ENCODE data around the gene IER2. TPM values are rescaled to one million over a fixed set of nuclear protein-coding genes. Genes with fewer than 3 reads are reported as not detected.

Gene IER2
- total RNA-seq, 2 donors from 2014 or later: 168 to 184 TPM

GRCh38 chr19:13122980-13123957, 26.9 kb upstream of the IER2 start:
- Mint-ChIP-seq H3K4me3 (peak overlapping the region in 1 of 2 donors; percentile 53), H3K27me3 (ENCODE audit: low read depth) (no peaks in the 10 kb centered on the region), H3K9me3 (no peaks in the 10 kb centered on the region), H3K4me1 (ENCODE audit: low read depth) (peaks cover 49% of the 10 kb centered on the region), H3K27ac (peak overlapping the region; percentile 83), H3K36me3 (ENCODE audit: insufficient read depth in 2 of 2) (peaks cover 0 to 7% of the 10 kb centered on the region in 2 donors)
- no peak for DNase-seq
- no peak for ATAC-seq (replicated peaks in 1 of 2)

- Mint-ChIP-seq H3K4me3 (no peak overlapping the region), H3K9me3 (no peaks in the 10 kb centered on the region), H3K27ac (no peak overlapping the region), H3K36me3 (ENCODE audit: insufficient read depth in 2 of 2) (peaks cover 4 to 8% of the 10 kb centered on the region in 2 donors), H3K4me1 (ENCODE audit: low read depth) (peaks cover 44% of the 10 kb centered on the region), H3K27me3 (ENCODE audit: low read depth) (no peaks in the 10 kb centered on the region)
- DNase-seq: no peak
- ATAC-seq (replicated peaks in 1 of 2): no peak
Observed at GRCh38 chr19:13127051-13127450, 23.2 kb upstream of the IER2 start.

- Mint-ChIP-seq H3K9me3 (no peaks in the 10 kb centered on the region), H3K27me3 (ENCODE audit: low read depth) (no peaks in the 10 kb centered on the region), H3K27ac (no peak overlapping the region), H3K4me3 (no peak overlapping the region), H3K36me3 (ENCODE audit: insufficient read depth in 2 of 2) (peaks cover 7 to 10% of the 10 kb centered on the region in 2 donors), H3K4me1 (ENCODE audit: low read depth) (peaks cover 44% of the 10 kb centered on the region)
- ATAC-seq (replicated peaks in 1 of 2) (no peak), DNase-seq (no peak)
Observed at GRCh38 chr19:13127811-13128575, 22.2 kb upstream of the IER2 start.

- ATAC-seq (replicated peaks in 1 of 2) (no peak), DNase-seq (no peak)
- Mint-ChIP-seq H3K4me1 (ENCODE audit: low read depth) (peaks cover 48% of the 10 kb centered on the region), H3K4me3 (no peak overlapping the region), H3K27me3 (ENCODE audit: low read depth) (no peaks in the 10 kb centered on the region), H3K9me3 (no peaks in the 10 kb centered on the region), H3K27ac (no peak overlapping the region), H3K36me3 (ENCODE audit: insufficient read depth in 2 of 2) (peaks cover 7 to 11% of the 10 kb centered on the region in 2 donors)
Observed at GRCh38 chr19:13128583-13128982, 21.6 kb upstream of the IER2 start.

GRCh38 chr19:13129384-13129783, 20.8 kb upstream of the IER2 start:
- no peak for DNase-seq
- no peaks in the 10 kb centered on the region for H3K9me3 Mint-ChIP-seq

GRCh38 chr19:13130886-13131490, 19.2 kb upstream of the IER2 start:
- DNase-seq: no peak
- Mint-ChIP-seq H3K27ac (peak overlapping the region; percentile 92), H3K27me3 (ENCODE audit: low read depth) (no peaks in the 10 kb centered on the region), H3K36me3 (ENCODE audit: insufficient read depth in 2 of 2) (peaks cover 7 to 13% of the 10 kb centered on the region in 2 donors), H3K4me1 (ENCODE audit: low read depth) (peaks cover 49% of the 10 kb centered on the region), H3K4me3 (peak overlapping the region; percentile 54 to 68), H3K9me3 (no peaks in the 10 kb centered on the region)
- ATAC-seq (replicated peaks in 1 of 2): no peak

More at GRCh38 chr19:13129384-13129783, 20.8 kb upstream of the IER2 start:
- H3K4me1 Mint-ChIP-seq (ENCODE audit: low read depth): peaks cover 49% of the 10 kb centered on the region
- H3K27me3 Mint-ChIP-seq (ENCODE audit: low read depth): no peaks in the 10 kb centered on the region
- ATAC-seq (replicated peaks in 1 of 2): no peak
- no peak overlapping the region for H3K27ac Mint-ChIP-seq
- H3K36me3 Mint-ChIP-seq (ENCODE audit: insufficient read depth in 2 of 2): peaks cover 7 to 13% of the 10 kb centered on the region in 2 donors
- no peak overlapping the region for H3K4me3 Mint-ChIP-seq

- no peaks in the 10 kb centered on the region for H3K27me3 Mint-ChIP-seq (ENCODE audit: low read depth)
Observed at GRCh38 chr19:13132471-13133180, 17.6 kb upstream of the IER2 start.

GRCh38 chr19:13133241-13133870, 16.9 kb upstream of the IER2 start:
- H3K4me1 Mint-ChIP-seq (ENCODE audit: low read depth): peaks cover 41% of the 10 kb centered on the region
- H3K4me3 Mint-ChIP-seq: peak overlapping the region; percentile 1 to 89
- ATAC-seq (replicated peaks in 1 of 2) (no peak), DNase-seq (no peak)
- H3K27ac Mint-ChIP-seq: peak overlapping the region; percentile 82
- H3K36me3 Mint-ChIP-seq (ENCODE audit: insufficient read depth in 2 of 2): peaks cover 7 to 13% of the 10 kb centered on the region in 2 donors
- no peaks in the 10 kb centered on the region for H3K27me3 Mint-ChIP-seq (ENCODE audit: low read depth)
- H3K9me3 Mint-ChIP-seq: no peaks in the 10 kb centered on the region

More at GRCh38 chr19:13132471-13133180, 17.6 kb upstream of the IER2 start:
- H3K27ac Mint-ChIP-seq: peak overlapping the region; percentile 82
- peak; percentile 97 to 99 for ATAC-seq (replicated peaks in 1 of 2)
- no peaks in the 10 kb centered on the region for H3K9me3 Mint-ChIP-seq
- H3K4me1 Mint-ChIP-seq (ENCODE audit: low read depth): peaks cover 48% of the 10 kb centered on the region
- H3K4me3 Mint-ChIP-seq: peak overlapping the region; percentile 73 to 89
- peaks cover 7 to 13% of the 10 kb centered on the region in 2 donors for H3K36me3 Mint-ChIP-seq (ENCODE audit: insufficient read depth in 2 of 2)
- peak; percentile 68 to 78 for DNase-seq

GRCh38 chr19:13134626-13135025, 15.6 kb upstream of the IER2 start:
- peaks cover 7 to 13% of the 10 kb centered on the region in 2 donors for H3K36me3 Mint-ChIP-seq (ENCODE audit: insufficient read depth in 2 of 2)
- H3K27ac Mint-ChIP-seq: no peak overlapping the region
- DNase-seq (no peak), ATAC-seq (replicated peaks in 1 of 2) (no peak)
- H3K4me1 Mint-ChIP-seq (ENCODE audit: low read depth): peaks cover 36% of the 10 kb centered on the region
- no peaks in the 10 kb centered on the region for H3K9me3 Mint-ChIP-seq
- H3K27me3 Mint-ChIP-seq (ENCODE audit: low read depth): no peaks in the 10 kb centered on the region
- H3K4me3 Mint-ChIP-seq: peak overlapping the region in 1 of 2 donors; percentile 10

- H3K4me3 Mint-ChIP-seq: no peak overlapping the region
- no peak overlapping the region for H3K27ac Mint-ChIP-seq
- ATAC-seq (replicated peaks in 1 of 2) (no peak), DNase-seq (no peak)
- H3K9me3 Mint-ChIP-seq: no peaks in the 10 kb centered on the region
- H3K27me3 Mint-ChIP-seq (ENCODE audit: low read depth): no peaks in the 10 kb centered on the region
- peaks cover 7 to 13% of the 10 kb centered on the region in 2 donors for H3K36me3 Mint-ChIP-seq (ENCODE audit: insufficient read depth in 2 of 2)
- H3K4me1 Mint-ChIP-seq (ENCODE audit: low read depth): peaks cover 33% of the 10 kb centered on the region
Observed at GRCh38 chr19:13135068-13136062, 14.8 kb upstream of the IER2 start.

GRCh38 chr19:13137290-13137794, 12.9 kb upstream of the IER2 start:
- ATAC-seq (replicated peaks in 1 of 2): no peak
- peaks cover 3 to 9% of the 10 kb centered on the region in 2 donors for H3K36me3 Mint-ChIP-seq (ENCODE audit: insufficient read depth in 2 of 2)
- H3K4me1 Mint-ChIP-seq (ENCODE audit: low read depth): peaks cover 13% of the 10 kb centered on the region
- no peaks in the 10 kb centered on the region for H3K27me3 Mint-ChIP-seq (ENCODE audit: low read depth)
- H3K27ac Mint-ChIP-seq: no peak overlapping the region
- DNase-seq: no peak
- H3K9me3 Mint-ChIP-seq: no peaks in the 10 kb centered on the region
- no peak overlapping the region for H3K4me3 Mint-ChIP-seq
